Effector CD4-positive, alpha-beta T cell (primary cell): ENCODE measurements around the gene ZFP42. TPM values are rescaled to one million over a fixed set of nuclear protein-coding genes. Genes with fewer than 3 reads are reported as not detected.
"Not testable (repeated sequence)": the region's sequence is repeated elsewhere in the genome, so short reads cannot be mapped to it uniquely, and the experiment has no call there.

ENCODE experiments used
- DNase-seq: peaks from one replicate; pipeline ENCODE4 v3.0.0-alpha.2; 2020
- total RNA-seq: gene quantifications from one replicate; lab custom pipeline; 2026; lab: John Stamatoyannopoulos, UW

ZFP42 gene
- not detected for total RNA-seq

DNA sequence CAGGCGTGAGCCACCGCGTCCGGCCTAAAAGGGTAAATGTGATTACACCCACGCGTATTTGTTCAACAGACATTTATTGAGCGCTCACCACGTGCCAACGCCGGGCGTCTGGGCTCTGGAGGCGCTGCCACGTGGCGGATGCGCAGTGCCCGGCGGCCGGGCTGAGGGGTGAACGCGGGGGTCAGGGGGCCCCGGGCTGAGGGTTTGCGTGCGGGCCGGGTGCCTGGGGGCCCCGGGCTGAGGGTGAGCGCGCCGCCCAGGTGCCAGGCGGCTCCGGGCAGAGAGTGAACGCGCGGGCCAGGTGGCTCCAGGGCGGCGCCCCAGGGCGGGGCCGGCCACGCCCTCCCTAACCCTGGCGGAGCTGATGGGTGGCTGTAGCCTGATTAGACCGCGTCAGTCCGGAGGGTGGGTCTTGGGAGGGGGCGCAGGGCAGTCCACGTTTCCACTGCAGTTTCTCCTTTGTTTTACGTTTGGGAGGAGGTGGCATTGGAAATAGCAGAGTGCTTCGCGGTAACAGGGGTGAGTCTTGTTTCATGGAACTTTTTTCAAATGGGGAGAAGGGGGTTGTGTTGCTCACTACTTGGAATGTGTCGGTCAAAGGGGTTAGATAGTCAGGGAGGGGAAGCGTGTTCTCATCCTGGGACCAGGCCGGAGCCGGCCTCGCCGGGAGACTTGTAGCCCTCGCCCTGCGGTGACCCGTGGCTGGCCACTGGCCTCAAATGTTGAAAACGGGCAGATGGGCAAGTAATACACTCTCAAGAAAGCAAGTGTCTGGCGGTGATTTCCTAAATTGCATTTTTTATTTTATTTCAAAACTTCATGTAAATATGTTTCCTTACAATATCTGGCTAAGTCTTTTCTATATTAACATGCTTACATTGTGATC is at the start of gene ZFP42:
TSS of gene ZFP42 (plus strand) at position 450 of the 886 bp plus-strand sequence. CDS start 7,037 bp downstream, outside the sequence.
- DNase-seq = no peak

GRCh38 chr4:187961171-187961570 is 34.4 kb upstream of the ZFP42 start:
- DNase-seq = no peak

- DNase-seq = no peak
These were observed 33.6 kb upstream of the ZFP42 start for GRCh38 chr4:187961961-187962360.

DNA sequence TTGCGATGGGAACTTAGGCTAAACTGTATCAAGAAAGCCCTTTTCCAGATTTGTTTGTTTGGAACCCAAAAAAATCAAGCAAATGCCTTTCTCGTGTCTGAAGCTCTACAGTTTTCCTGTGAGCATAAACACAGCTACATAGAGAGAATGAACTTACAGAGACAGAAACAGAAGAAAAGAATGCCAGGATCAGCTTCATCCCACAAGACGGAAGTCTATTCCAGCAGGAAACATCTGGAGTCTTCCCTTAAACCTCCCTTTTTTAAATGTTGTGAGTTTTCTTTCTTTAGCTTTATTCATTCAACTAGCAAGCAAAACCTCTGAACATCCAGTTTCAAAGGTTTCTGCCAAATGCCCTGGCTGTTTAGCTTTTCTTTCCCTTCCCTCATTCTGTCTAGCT is 32.6 kb upstream of the ZFP42 start:
- DNase-seq = no peak

DNA sequence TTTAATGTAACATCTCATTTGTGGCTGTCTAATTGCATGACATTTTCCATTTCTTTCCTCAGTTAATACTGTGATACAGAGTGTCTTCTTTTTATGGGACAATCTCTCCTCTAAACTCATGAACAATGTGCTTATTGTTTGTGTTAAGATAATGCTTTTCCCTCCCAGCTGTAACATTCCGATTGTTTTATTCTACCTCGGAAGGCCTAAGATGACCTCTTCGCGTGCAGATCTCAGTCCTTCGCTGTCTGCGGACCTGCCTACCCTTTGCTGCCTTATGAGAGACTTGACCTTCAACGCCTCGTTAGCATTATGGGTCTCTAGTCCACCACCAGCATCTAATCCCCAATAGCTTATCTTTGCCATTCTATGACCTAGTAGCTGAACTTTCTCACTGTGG is 29.8 kb upstream of the ZFP42 start:
- DNase-seq = no peak

- no peak for DNase-seq
These were observed 23.4 kb upstream of the ZFP42 start for GRCh38 chr4:187972135-187972534.

DNA sequence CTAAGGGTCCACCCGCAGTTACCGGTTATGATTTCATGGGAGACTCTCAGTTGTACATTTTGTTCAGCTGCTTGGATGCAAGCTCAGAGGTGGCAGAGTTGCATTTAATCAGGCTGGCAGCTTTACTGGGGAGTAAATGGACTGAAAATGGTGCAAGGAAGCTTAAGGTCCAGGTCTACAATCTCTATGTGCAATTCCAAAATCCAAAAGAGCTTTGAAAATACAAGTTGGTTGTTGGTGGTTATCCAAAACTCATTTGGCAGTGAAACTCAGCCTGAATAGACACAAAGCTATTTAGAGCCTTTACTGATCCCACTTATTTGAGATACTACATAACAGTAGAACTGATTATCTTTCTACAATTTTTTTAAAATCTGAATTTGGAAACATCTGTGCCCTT is 11.8 kb upstream of the ZFP42 start:
- no peak for DNase-seq

- no peak for DNase-seq
These were observed 2.6 kb upstream of the ZFP42 start for GRCh38 chr4:187992971-187993370.

DNA sequence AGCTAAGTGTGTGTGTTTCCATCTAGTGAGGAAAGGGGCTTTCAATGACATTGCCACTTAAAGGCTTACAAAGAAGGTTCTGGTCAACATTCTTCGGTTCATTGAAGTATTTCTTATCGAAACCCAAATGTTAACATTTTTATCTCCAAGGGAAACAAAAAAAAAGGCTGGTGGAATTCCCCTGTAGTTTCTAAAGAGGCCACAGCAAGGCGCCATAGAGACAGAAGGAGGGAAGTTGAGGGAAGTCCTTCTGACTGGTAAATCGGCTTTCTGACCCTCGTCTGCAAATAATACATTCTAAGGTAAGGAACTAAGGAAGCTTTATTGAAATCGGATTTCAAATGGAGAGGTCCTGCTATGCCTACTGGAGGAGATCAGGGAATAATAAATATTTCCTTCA is 1.7 kb upstream of the ZFP42 start:
- no peak for DNase-seq

DNA sequence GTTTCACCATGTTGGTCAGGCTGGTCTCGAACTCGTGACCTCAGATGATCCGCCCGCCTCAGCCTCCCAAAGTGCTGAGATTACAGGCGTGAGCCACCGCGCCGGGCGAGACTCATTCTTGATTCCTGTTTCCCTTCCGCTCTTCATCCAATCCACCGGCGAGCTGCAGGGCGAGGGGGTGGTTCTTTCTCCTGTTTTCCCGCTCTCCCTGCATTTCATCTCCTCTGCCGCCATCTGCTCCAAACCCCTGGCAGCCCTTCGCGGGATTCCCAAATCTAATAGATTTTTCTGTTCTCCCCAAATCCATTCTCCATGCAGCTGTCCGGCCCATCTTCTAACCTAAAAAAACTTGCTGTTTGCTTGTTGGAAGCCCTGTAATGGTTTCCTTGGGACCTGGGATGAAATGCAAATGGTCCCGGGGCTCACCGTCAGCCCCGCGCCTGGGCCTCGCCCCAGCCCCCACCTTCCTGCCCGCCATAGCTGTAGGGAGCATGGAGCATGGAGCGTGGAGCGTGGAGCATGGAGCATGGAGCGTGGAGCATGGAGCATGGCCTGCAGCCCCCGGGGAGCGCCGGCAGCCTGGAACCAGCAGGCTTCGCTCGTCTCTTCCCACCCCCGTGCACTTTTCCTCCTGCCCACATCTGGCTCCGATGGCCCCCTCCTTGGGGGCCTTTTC is 1.1 kb downstream of the ZFP42 start:
- DNase-seq = no peak

DNA sequence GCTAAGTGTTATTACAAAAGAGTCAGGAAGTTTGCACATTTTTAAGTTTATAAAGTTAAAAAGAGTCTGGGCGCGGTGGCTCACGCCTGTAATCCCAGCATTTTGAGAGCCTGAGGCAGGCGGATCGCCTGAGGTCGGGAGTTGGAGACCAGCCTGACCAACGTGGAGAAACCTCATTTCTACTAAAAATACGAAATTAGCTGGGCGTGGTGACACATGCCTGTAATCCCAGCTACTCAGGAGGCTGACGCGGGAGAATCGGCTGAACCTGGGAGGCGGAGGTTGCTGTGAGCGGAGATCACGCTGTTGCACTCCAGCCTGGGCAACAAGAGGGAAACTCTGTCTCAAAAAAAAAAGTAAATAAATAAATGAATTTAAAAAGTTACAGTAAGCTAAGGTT is 2.4 kb downstream of the ZFP42 start:
- not testable (repeated sequence) for DNase-seq

DNA sequence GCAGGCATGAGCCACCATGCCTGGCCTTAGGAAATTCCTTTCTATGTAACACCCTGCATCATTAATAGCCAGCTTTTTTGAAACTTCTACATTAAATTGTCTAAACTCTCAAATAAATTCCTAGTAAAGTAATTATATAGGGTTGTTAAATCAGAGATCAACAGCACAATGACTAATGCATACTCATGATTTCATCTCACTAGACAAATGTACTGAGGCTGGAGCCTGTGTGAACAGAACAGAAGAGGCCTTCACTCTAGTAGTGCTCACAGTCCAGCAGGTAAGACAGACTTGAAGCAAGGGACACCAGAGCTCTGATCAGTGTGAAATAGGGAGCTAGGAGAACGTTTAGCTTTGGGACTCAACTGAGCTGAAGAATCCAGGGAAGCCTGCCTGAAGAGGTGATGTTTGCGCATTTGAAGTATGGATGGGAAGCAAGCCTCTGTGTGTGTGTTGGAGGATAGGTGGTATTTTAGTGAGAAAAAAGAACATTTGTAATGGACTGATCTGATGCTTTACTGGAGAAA is 3.9 kb downstream of the ZFP42 start:
- no peak for DNase-seq

DNA sequence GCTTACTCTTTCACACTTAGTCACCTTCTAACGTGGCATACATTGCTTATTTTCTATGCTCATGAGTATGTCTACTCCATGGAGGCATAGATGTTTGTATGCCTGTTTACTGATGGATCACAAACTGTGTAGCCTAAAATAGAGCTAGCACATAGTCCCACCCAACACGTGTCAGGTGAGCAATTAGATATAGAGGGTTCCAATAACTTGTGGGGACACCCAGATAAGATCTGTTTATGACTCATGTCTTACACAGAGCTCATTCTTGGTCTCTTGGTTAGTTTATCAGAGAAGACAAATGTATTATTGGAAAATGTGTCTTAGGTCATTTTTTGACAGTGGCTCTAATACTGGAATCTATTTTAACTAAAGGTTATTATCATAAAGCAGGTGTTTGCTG is 6.8 kb downstream of the ZFP42 start:
- no peak for DNase-seq

GRCh38 chr4:188002751-188003150 is 7.2 kb downstream of the ZFP42 start:
- no peak for DNase-seq

GRCh38 chr4:188005561-188005960 is 10.0 kb downstream of the ZFP42 start:
- no peak for DNase-seq

DNA sequence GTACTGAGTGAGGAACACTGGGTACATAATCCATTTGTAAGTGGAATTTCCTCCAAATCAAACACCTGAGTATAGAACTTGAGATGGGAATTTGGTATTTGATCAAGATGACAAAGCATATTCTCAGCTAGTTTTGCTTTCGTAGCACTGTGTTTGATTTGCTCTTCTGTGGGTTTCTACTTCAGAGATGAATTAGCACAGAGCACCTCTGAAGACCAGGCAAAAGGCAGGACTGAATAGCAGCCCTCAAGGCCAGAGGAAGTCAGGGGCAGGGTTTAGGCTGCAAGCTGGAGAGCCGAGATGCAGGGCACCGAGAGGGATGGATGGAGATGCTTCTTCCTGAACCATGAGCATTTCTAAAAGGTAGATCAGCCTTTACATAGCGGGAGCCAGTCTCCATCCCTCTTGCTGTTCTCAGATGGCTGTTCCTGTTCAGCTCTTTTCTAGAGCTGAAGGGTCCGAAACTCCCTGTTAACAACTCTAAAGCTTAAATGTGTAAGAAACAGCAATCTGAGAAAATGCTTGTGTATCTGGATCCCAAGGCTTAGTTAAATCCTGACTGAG is 10.8 kb downstream of the ZFP42 start:
- no peak for DNase-seq

DNA sequence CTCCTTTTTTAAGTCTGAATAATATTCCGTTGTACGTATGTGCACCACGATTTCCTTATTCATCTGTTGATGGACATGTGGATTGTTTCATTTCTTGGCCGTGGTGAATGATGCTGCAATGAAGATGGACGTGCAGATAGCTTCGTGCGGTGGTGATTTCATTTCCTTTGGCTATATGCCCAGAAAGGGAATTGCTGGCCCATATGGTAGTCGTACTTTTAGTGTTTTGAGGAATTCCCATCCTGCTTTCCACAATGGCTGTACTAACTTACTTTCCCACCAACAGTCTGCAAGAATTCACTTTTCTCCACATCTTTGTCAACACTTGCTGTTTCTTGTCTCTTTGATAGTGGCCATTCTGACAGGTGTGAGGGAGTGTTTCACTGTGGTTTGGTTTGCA is 12.8 kb downstream of the ZFP42 start:
- no peak for DNase-seq

- no peak for DNase-seq
These were observed 16.9 kb downstream of the ZFP42 start for GRCh38 chr4:188012426-188012945.

DNA sequence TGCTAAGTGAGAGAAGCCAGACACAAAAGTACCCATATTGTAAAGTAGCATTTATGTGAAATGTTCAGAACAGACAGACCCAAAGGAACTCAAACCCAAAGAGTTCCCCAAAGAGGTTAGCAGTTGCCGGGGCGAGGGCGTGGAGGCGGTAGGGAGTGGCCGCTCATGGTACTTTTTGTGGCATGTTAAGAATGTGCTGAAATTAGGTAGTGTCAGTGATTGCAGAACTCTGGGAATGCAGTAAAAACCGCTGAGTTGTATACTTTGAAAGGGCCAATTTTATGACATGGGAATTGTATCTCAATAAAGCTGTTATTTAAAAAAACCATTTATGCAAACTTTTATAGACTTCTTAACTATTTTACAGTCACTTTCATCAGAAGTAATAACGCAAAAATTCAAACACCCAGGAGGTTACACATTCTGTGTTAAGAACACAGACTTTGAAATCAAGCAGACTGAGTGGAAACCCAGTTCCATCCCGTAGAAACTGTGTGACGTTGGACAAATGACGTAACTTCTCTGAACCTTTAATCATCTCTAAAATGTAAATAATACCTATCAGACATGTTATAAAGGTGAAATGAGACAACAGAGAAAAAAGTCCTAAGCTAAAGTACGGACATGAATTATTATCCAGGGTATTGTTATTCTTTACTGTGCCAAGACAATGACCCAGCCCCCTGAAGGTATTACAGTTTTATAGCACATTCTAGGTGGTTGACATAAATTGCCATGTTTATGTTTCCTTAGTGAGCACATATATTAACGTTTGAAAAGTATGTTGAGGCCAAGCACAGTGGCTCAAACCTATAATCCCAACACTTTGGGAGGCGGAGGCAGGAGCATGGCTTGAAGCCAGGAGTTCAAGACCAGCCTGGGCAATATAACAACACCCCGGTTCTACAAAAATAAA is 19.7 kb downstream of the ZFP42 start:
- DNase-seq = no peak

- DNase-seq = no peak
These were observed 21.2 kb downstream of the ZFP42 start for GRCh38 chr4:188016754-188017153.

GRCh38 chr4:188018262-188018661 is 22.7 kb downstream of the ZFP42 start:
- no peak for DNase-seq

DNA sequence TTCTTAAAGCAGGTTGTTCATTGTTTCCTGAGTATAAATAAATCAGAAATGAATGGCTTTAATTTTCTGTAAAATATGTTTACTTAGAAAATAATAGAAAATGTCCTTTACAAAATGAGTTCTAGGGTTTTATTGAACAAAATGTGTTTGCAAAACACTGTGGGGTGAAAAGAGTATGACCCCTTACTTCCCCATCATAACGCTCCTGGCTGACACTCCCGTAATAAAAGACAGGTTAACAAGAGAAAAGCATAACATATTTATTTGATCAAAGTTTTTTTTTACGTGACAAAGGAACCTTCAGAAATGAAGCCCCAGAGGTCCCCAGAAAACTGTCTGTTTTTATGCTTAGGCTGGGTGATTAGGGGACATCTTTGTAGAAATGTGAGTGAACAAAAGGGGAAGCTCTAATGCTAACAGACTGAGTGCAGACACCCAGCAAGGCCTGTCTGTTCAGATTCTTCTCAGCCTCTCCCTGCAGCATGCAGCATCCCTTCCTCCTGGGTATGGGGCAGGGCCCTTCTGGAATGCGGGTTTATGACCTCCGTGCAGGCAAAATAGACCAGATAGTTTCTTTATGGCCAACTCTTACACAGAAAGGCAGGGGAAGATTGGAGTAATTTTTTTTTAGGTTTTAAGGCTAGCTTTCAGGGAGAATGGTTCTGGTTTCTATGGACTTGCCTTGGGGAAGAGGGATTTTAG is 26.1 kb downstream of the ZFP42 start:
- DNase-seq = no peak
